ENCODE measurements around the gene LPAR2.

DNA sequence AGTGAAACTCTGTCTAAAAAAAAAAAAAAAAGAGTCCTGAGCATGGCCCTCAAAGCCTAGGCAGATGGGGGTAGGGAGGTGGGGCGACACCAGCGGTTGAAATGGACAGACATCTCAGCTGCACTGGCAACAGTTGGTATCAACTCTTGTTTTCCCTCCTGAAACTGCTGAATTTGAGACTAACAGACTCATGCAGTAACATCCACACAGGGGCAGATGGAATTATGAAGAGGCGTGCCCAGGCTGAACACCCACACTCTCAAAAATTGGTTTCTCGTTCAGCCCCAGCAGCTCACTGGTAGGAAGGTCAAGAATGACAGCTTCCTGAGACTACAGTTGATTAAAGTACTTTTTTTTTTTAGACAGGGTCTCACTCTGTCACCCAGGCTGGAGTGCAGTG, 33.6 kb downstream of the LPAR2 start:
- TF ChIP-seq POLR2AphosphoS5 (IDR thresholded peaks at IDR 0.05) (no peak), POLR2A (IDR thresholded peaks at IDR 0.05) (no peak)

All from suprapubic skin (tissue), 4 donors.